Left hindlimb (tissue), 1 donor: ENCODE measurements around the gene POU2F3.

ENCODE experiments used
- DNase-seq: peaks from one replicate; pipeline ENCODE4 v3.0.0-alpha.2; 2018

POU2F3 gene

DNA sequence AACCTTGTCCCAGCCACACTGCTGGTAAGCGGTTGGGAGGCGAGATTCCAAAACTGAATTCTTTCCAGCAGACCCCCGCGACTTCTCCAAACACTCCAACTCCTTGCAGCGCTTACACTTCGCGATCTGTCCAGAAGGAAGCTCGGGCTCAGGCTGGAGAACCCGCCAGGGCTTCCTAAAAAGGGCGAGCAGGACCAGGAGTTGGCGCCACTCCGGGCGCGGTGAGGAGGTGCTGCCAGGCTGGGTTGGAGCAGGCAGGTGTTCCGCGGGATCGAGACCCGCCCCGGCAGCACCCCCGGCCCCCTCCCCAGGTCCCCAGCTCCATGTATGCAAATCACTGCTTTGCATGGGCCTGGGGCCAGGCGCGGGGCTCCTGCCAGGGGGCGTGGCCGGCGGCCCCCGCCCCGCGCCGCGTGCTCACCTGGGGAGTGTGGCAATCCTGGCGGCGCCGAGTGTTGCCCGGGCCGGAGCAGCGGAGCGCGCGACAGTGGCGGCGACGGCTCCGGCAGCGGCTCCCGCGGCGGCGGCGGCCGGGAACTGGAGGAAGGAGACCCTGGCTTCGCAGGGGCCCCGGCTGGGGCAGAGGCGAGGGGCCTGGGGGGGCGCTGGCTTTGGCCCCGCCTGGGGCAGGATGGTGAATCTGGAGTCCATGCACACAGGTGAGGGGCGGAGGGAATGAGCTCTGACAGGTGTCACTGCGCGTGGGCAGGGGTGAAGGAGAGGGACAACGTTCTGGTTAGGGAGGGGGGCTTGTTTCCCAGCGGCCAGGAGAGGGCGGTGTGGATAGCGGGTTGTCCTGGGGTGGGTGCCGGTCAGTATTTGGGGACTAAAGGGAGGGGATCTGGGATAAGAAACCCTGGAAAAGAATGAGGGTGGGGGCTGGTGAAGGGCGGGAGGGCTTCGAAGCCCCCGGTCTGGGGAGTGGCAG lies at the start of gene POU2F3:
POU2F3 (plus strand) TSS at position 428 of the 928 bp plus-strand sequence; CDS start at position 632, 204 bp downstream.
- DNase-seq = no peak

DNA sequence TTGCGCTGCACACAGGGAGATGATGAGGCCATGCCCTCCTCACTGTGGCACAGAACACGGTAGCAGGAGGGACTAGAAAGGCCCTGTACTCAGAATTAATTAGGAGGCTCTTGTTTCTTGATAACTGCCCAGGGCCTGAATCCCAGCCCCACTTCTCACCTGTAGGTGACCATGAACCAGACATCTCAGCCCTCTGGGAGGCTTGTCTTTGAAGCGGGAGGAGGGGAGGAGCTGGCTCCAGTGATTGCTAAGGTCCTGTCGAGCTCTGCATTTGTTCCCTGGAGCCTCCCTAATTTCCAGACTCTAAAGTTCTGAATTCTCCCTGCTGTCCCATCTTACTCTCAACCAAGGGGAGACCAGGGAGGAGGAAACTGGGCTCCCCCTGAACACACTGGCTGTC lies 48.9 kb upstream of the POU2F3 start:
- DNase-seq = no peak

DNA sequence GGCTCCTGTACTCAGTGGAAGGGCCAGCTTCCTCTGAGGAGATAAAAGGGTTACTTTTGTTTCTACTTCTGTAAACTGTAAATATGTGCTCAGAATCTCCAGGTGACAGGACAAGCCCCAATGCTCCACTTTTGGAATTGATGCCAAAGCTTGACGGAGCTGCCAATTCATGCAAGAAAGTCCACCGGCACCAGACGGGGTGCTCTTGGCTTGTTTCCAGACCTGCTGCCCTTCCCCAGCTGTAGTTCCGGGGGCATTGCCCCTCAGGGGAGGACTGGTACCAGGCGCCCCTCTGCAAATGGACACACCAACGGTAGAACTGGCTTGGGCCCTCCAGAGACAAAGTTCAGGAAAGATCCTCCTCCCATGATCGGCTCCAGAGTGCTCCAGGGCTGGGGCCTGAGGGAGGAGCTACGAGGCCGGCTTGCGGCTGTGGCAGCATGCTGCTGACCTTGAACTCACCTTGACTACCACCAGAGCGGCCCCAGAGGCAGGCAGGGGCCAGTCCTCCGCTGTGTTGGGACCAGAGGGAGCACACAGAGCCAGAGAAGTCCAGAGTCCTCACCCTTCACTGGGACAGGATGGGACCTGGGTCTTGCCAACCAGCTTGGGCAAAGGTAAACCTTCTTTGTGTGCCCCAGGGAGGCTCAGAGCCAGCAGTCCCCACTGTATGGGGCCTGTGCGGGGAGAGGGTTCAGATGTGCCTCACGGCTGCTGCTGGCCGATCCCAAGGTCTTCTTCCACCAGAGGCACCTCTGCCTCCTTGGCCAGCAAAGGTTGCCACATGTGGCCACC lies 46.9 kb upstream of the POU2F3 start:
- DNase-seq = no peak

DNA sequence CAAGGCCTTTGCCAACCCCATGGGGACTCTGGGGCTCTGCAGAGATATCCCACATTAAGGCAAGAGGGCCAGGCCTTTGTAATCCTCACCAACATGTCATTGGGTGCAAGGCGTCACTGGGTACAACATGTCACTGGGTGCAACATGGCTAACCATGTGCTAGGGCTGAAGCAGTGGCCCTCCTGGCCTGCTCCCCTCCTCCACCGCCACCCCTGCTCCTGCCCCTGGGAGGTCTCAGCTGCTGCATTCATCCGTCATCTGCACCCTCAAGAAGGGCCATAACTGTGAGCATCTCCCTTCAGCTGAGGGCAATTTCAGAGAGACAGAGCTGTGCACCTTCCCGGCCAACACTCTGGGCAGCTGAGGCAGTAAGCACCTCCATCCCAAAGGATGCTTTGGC lies 45.8 kb upstream of the POU2F3 start:
- DNase-seq = no peak

DNA sequence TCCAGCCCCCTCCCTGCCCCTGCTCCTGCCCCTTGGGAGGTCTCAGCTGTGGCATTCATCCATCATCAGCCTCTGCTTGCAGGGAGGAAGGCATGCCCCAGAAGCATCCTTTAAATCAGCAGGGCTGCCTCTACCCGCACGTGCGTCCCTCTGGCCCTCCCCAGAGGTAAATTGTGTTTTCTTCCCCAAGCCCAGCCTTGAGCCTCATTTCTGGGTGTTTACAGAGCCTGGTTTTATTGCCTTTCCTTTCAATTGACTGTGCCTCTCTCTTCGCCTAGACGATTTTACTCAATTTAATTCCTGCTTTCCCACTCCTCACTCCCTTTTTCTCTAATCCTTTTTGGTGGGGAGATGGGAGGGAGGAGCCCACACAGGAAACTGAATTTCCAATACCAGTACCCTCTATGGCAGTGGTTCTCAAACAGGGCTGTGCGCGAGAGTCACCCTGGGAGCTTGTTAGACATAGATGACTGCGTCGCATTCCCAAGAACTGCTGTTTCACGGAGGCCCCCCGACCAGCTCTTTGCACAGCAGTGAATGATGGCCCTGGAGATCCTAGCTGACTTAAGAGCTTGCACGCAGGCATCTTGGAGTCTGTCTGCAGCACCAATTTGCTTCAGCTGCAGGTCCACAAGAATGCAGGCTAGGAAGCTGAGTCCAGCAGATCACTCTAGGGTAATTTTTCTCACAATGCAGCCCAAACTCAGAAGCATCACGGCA lies 44.2 kb upstream of the POU2F3 start:
- no peak for DNase-seq

DNA sequence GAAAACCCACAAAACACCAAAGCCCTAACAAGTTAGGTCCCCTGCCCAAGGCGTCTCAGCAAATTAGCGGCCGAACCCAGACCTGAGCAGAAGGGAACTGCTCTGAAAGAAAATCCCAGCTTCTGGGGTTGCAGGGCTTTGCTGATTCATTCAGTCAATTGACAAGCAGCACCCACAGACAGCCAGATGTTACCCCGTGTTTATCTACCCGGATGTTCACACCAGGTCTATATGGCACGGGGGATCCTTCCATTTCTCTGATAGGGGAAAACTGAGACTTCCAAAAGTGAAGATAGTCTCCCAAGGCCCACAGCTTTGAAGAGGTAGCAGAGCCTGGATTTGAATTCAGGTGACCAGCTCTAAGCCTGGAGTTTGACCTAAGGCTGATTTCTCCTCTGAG lies 43.1 kb upstream of the POU2F3 start:
- DNase-seq = no peak

DNA sequence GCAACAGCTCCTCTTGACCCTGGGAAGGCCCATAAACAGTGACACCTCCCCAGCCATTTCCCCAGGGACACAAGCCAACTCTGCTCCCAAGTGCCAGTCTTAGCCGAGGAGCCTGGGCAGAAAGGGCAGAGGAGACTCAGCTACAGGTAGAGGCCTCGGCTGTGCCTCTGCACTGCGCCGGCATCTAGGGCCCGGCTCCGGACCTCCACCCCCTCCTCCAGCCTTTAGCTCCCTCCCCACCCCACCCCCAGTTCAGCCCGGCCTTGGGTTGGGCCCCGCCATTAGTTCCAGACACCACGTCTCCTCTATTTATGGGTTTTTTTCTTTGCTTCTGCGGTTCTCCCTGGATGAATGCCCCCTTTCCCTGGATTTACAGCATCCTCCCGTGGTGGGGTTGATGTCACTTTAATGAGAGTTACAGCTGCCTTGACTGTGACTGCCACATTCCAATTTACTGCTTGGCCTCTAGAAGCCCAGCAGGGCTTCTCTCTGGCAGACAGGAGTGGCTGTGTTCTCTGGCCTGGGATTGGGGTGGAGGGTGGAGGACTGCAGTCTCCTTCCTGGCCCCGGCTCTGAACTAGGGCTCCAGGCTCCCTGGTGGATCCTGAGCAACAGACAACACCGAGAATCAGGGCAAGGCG lies 42.6 kb upstream of the POU2F3 start:
- DNase-seq = peak; percentile 85

DNA sequence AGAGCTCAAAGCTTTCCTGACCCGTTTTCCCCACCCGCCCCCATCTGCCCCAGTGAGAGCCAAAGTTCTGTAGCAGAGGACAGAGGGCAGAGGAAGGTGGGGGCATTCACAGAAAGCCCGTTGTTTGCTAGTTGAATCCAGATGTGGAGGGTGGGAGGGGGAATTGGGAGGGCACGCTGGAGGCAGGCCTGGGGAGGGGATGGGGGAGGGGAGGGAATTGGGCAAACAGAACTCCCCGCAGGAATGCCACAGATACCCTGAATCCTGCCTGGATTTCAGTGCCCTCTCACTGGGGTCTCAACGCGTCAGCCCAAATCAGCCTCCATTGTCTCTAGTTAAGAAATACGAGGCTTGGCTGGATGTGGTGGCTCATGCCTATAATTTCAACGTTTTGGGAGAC lies 42.0 kb upstream of the POU2F3 start:
- no peak for DNase-seq

DNA sequence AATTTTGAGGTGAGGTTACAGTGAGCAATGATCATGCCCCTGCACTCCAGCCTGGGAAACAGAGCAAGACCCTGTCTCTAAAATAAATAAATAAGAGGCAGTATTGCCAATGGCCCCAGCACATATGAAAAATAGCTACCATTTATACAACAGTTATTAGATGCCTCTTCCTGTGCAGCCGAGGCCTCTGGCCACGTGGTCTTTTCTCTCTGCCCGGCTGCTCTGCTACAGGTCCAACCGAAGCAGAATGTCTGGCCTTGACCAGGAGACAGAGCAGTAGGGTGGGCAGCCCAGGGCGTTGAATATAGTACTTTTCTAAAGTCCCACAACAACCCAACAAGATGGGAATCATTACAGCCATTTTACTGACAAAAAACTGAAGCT lies 41.5 kb upstream of the POU2F3 start:
- no peak for DNase-seq

DNA sequence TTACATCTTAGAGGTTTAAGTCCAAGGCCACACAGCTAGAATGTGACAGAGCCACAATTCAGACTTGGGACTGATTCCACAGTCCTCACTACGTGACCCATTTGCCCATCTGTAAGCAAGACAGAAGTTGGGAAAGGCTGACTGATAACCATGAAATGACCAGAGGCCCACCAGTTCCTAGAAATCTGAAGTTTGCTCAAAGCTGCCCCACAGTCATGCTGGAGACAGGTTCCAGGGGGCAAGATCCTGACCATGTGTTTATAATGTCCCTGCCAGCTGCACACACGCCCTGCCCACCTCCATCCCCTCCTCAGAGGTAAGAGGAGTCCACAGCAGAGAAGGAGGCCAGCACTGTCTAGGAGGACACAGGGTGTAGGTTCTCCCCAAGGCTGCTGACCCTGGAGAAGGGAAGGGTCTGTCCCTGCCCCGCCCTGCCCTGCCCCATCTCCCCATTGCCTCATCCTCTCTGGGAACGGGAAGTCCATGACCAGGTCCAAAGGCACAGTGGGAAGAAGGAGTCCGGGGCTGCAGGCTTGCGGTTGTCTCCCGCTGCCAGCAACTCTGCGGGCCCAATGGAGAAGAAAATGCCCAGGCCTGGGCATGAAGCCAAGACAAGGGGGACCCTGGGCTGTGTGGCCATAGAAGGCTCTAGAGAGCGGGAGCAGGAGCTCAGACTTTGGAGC lies 41.0 kb upstream of the POU2F3 start:
- DNase-seq = no peak

DNA sequence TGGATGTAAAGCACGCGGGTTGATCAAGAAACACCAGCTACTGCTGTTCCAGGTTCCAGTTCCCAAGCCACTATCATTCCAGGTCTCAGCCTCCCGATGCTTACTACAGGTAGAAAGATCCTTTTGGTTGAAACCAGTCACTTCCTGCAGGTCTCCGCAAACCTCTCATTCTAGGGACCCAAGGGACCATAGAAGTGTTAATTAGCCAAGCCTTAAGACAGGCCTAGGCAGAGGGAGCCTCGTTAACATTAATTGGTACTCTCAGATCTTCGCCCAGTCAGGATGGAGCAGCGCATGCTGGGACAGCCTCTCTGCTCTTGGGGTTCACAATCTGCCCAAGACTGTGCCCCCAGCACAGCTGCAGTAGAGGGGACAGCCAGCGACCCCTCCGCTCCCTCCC lies 40.3 kb upstream of the POU2F3 start:
- no peak for DNase-seq

DNA sequence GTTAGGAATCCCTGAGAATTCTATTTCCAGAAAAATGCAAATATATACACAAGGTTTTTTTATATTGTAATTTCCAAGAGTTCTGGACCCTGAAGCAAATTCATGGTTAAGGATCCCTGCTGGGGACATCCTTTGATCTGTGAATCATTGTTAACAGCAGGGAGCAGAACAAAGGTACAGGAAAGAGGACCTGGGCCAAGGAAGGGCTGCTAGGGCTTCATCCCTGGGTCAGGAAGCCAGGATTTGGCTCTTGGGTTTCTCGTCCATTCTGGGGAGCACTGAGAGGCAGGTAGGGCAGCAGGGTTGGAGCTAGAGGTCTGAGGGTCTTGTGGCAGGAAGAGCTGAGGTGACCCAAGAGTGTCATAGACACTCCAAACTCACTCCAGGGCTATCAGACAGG lies 39.3 kb upstream of the POU2F3 start:
- DNase-seq = no peak

DNA sequence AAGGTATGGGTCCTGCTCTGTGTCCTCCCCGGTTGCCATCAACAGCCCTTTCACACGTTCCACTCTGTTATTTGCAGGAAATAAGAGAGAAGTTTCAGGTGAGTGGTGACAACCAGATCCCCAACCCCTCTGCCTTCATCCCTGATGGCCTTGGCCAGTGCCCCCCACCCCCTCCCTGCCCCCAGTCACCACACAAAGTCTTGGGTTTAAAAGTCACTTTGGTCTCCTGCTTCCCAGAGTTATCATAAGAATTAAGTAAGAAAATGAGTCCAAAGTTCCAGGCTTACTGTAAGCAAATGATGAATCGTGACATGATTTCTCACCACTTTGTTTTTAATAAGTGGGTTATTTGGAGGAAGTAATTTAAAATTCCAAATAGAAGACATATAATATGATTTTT lies 38.3 kb upstream of the POU2F3 start:
- no peak for DNase-seq

DNA sequence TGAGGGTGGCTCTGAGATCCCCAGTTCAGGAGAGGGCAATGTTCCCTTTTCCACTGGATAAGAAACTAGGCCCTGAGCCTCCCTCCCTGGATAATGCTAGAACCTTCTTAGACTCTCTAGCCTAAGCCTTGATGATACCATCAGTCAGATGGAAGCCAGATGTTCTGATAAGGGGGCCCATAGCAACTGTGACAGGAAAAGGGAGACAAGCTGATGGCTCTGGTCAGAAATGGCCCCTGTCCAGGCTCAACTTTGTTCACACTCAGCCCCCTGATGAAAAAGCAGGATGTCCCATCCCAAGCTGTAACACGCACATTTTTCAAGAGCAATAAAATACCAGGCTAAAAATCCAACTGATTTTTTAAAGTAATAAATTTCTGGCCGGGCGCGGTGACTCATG lies 36.3 kb upstream of the POU2F3 start:
- DNase-seq = no peak

DNA sequence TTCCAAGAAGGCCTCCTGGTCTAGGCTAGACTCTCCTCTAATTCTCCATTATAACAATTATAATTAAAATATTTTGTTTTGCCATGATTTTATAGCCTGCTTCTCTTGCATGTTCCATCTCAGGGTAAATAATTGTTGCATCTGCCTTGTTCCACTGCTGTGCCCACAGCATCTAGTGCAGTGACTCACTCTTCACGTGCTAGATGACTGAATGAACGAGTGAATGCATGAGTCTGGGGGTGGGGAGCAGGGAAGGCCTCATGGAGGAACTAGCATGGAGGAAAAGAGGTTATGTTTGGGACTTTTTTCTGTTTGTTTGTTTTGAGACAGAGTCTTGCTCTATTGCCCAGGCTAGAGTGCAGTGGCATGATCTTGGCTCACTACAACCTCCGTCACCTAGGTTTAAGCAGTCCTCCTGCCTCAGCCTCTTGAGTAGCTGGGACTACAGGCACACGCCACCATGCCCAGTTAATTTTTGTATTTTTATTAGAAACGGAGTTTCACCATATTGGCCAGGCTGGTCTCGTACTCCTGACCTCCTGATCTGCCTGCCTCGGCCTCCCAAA lies 34.3 kb upstream of the POU2F3 start:
- no peak for DNase-seq

DNA sequence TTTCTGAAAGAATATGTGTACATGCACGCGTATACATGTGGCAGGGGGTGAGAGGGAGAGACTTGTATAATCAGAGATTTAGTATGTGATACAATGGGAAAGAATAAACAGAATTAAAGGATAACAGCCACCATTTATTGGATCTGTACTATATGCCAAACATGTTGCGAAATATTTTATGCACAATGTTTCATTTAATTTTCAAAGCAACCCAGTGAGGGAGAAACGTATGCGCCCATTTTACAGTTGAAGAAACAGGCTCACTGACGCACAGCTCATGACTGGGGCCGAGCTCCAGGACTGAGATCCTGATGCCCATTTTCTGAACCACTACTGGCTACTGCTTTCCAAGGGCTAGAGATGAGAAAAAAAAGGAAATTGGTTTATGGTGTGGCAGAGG lies 32.4 kb upstream of the POU2F3 start:
- no peak for DNase-seq

DNA sequence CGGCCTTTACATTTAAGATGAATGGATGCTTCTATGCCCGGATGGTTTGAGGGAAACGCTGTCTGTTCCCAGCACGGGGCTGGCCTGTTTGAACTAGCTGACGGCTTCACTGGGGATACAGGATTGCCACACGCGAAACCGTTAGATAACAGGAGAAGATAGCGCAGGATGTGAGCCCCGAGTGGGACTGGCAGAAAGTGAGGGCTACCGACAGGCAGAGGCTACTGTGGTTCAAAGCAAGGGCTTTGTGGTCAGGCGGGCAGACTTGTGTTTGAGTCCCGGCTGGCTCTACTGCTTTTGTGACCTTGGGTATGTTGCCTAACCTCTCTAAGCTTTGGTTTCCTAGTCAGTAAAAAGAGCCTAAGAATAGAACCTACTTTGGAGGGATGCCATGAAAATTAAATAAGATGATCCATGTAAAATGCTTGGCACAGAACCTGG lies 31.9 kb upstream of the POU2F3 start:
- DNase-seq = no peak

DNA sequence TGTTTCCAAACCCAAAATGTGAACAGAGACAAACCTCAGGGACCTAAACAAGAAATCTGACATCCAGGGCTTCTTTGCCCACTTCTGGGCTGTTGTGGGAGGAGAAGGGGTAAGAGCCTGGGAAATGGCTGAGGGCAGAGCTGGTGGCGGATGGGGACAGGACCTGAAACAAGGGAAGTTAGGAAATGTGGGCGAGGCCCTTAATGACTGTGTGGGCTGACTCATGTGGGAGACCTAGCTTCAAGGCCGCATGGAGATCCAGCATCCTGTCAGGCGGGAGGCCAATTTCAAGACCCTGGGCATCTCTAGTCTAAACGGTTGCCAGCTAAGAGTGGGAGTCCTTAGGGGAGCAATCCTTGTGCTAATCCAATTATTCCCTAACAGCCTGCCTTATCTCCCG lies 31.2 kb upstream of the POU2F3 start:
- no peak for DNase-seq

DNA sequence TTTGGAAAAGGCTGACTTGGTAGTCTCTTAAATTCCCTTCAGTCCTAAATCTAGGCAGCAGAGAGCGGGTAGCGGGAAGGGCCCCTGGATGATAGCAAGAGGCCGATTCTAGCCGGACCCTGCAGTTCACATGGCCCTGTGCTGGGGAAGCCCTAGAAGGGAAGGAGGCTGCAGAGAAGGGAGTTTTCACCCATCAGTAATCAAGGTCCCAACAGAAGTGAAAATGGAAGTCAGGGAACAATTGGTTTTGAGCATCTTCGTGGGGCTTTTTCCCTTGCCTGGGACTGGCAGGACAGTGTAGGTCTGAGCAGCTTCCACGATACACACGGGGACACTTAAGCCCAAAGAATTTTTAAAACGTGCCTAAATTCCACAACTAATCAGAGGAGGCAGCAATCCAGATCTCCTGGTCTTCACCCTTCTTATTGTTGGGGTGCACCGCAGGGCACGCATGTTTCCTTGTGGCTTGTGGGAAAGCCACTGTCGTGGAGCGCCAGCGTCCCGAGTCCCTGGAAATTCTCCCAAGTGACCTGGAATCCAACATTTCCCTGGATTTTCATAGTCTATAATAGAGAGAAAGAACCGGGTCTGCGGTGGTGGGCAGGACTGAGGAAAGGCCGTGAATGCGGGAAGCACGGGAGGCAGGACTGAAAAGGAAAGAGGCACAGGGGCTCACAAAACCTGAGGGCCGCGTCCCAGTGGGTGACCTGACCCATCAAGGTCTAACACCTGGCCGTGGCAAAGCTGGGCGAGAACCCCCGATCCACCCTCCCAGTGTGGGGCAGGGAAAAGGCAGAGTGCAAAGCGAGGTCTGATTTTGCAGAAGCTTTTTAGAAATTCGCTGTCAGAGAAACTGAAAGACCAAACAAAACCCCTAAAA lies 30.0 kb upstream of the POU2F3 start:
- DNase-seq = no peak

DNA sequence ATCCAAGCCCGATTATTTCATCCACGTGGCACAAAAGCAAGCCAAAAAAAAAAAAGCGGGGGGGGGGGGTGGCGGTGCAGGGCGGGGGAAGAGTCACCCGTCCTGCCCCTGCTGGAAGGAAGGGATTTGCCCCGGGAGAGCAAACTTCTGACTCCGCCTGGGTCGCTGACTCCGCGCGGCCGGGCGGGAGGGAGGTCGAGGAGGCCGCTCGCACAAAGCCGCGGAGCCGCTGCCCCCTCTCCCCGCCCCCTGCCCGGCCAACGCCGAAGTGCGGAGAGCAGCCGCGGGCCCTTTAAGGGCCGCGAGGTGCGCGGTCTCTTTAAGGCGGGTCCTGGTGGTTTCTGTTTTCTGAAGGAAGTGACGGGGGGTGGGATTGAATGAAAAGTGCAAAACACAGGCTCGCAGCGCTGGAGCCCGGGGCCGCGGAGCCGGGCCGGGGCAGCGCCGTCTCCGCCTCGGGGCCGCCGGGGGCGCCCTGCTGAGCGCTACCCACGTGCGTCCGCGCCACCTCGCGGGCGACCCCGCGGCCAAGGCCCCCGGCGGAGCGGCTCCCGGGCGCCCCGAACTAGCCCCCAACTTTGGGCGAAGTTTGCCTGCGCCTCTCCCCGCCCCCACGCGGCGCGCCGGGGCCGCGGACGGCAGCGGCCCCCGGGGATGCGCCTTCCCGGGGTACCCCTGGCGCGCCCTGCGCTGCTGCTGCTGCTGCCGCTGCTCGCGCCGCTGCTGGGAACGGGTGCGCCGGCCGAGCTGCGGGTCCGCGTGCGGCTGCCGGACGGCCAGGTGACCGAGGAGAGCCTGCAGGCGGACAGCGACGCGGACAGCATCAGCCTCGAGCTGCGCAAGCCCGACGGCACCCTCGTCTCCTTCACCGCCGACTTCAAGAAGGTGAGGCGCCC lies 29.1 kb upstream of the POU2F3 start, which contains the start of gene OAF:
OAF (plus strand) TSS at position 407 of the 896 bp plus-strand sequence; CDS start at position 655, 248 bp downstream.
- peak; percentile 94 for DNase-seq
